ENCODE data around the gene BMERB1.

The BMERB1 gene

DNA sequence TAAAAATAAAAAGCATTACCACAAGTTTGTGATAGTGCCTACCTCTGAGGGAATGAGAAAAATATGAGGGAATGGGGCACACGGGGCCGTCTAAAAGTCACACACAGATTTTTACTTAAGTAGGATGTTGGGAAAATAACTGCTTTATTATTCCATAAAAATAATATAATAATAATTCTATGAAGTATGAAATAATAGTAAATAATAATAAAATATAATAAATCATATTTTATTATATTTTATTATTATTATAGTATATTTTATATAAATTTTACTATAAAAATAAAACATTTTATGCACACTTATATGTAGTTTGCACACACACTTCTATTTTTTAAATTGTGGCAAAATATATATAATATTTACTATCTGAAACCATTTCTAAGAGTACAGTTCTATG lies 92.3 kb downstream of the BMERB1 start:
- no peaks in the 10 kb centered on the region for H4K20me1 ChIP-seq (ENCODE audit: insufficient read depth)
- H2AFZ ChIP-seq (ENCODE audit: low read depth) = no peak overlapping the region
- no peaks in the 10 kb centered on the region for H3K27me3 ChIP-seq (ENCODE audit: insufficient read depth, low read depth)
- no peak overlapping the region for H3K27ac ChIP-seq
- TF ChIP-seq CTCF (conservative IDR thresholded peaks at IDR 0.05; ENCODE audit: low read depth, low read length) = no peak
- H3K36me3 ChIP-seq (ENCODE audit: insufficient read depth) = no peaks in the 10 kb centered on the region
- no peak overlapping the region for H3K4me2 ChIP-seq
- H3K9ac ChIP-seq = no peak overlapping the region
- no peaks in the 10 kb centered on the region for H3K4me1 ChIP-seq (ENCODE audit: low read depth, poor library complexity, severe bottlenecking)
- H3K79me2 ChIP-seq (ENCODE audit: insufficient read depth, low read depth) = no peaks in the 10 kb centered on the region
- H3K4me3 ChIP-seq (IDR thresholded peaks at IDR 0.05; ENCODE audit: insufficient read depth, low read depth, low read length) = no peak overlapping the region

- Histone ChIP-seq H3K36me3 (ENCODE audit: insufficient read depth) (no peaks in the 10 kb centered on the region), H3K79me2 (ENCODE audit: insufficient read depth, low read depth) (no peaks in the 10 kb centered on the region), H2AFZ (ENCODE audit: low read depth) (no peak overlapping the region), H3K27me3 (ENCODE audit: insufficient read depth, low read depth) (no peaks in the 10 kb centered on the region), H3K9ac (no peak overlapping the region), H3K27ac (no peak overlapping the region), H3K4me1 (ENCODE audit: low read depth, poor library complexity, severe bottlenecking) (no peaks in the 10 kb centered on the region), H4K20me1 (ENCODE audit: insufficient read depth) (no peaks in the 10 kb centered on the region), H3K4me3 (IDR thresholded peaks at IDR 0.05; ENCODE audit: insufficient read depth, low read depth, low read length) (no peak overlapping the region), H3K4me2 (no peak overlapping the region)
- TF ChIP-seq CTCF (conservative IDR thresholded peaks at IDR 0.05; ENCODE audit: low read depth, low read length) = no peak
Measured at GRCh38 chr16:15529673-15530072, 95.3 kb downstream of the BMERB1 start.

GRCh38 chr16:15530085-15530484 lies 95.7 kb downstream of the BMERB1 start:
- TF ChIP-seq CTCF (conservative IDR thresholded peaks at IDR 0.05; ENCODE audit: low read depth, low read length) = no peak
- Histone ChIP-seq H3K4me2 (no peak overlapping the region), H3K27ac (no peak overlapping the region), H3K4me1 (ENCODE audit: low read depth, poor library complexity, severe bottlenecking) (no peaks in the 10 kb centered on the region), H3K9ac (no peak overlapping the region), H4K20me1 (ENCODE audit: insufficient read depth) (no peaks in the 10 kb centered on the region), H3K79me2 (ENCODE audit: insufficient read depth, low read depth) (no peaks in the 10 kb centered on the region), H2AFZ (ENCODE audit: low read depth) (no peak overlapping the region), H3K36me3 (ENCODE audit: insufficient read depth) (no peaks in the 10 kb centered on the region), H3K27me3 (ENCODE audit: insufficient read depth, low read depth) (no peaks in the 10 kb centered on the region), H3K4me3 (IDR thresholded peaks at IDR 0.05; ENCODE audit: insufficient read depth, low read depth, low read length) (no peak overlapping the region)

GRCh38 chr16:15532825-15533224 lies 98.4 kb downstream of the BMERB1 start:
- no peak overlapping the region for H3K4me2 ChIP-seq
- H3K9ac ChIP-seq = no peak overlapping the region
- no peak overlapping the region for H3K4me3 ChIP-seq (IDR thresholded peaks at IDR 0.05; ENCODE audit: insufficient read depth, low read depth, low read length)
- no peaks in the 10 kb centered on the region for H3K79me2 ChIP-seq (ENCODE audit: insufficient read depth, low read depth)
- TF ChIP-seq CTCF (conservative IDR thresholded peaks at IDR 0.05; ENCODE audit: low read depth, low read length) = no peak
- no peak overlapping the region for H3K27ac ChIP-seq
- no peaks in the 10 kb centered on the region for H4K20me1 ChIP-seq (ENCODE audit: insufficient read depth)
- no peaks in the 10 kb centered on the region for H3K27me3 ChIP-seq (ENCODE audit: insufficient read depth, low read depth)
- H3K36me3 ChIP-seq (ENCODE audit: insufficient read depth) = no peaks in the 10 kb centered on the region
- no peaks in the 10 kb centered on the region for H3K4me1 ChIP-seq (ENCODE audit: low read depth, poor library complexity, severe bottlenecking)
- no peak overlapping the region for H2AFZ ChIP-seq (ENCODE audit: low read depth)

DNA sequence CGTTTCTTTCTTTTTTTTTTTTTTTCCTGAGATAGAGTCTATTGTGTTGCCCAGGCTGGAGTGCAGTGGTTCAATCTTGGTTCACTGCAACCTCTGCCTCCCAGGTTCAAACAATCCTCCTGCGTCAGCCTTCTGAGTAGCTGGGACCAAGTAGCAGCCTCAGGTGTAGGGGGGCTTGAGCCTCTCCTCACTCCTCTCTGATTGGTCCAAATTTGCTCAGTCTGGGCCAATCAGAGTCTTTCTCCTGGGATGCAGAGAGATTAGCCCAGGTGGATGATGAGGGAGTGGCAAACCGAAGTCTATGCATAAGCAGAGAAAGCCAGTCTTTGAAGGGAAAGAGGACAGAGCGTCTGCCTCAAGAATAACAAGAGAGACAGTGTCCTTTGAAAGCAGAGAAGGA lies 99.0 kb downstream of the BMERB1 start:
- Histone ChIP-seq H3K4me1 (ENCODE audit: low read depth, poor library complexity, severe bottlenecking) (no peaks in the 10 kb centered on the region), H3K79me2 (ENCODE audit: insufficient read depth, low read depth) (no peaks in the 10 kb centered on the region), H3K27ac (no peak overlapping the region), H3K27me3 (ENCODE audit: insufficient read depth, low read depth) (no peaks in the 10 kb centered on the region), H4K20me1 (ENCODE audit: insufficient read depth) (no peaks in the 10 kb centered on the region), H3K4me3 (IDR thresholded peaks at IDR 0.05; ENCODE audit: insufficient read depth, low read depth, low read length) (no peak overlapping the region), H3K9ac (no peak overlapping the region), H2AFZ (ENCODE audit: low read depth) (no peak overlapping the region), H3K36me3 (ENCODE audit: insufficient read depth) (no peaks in the 10 kb centered on the region), H3K4me2 (no peak overlapping the region)
- no peak for TF ChIP-seq CTCF (conservative IDR thresholded peaks at IDR 0.05; ENCODE audit: low read depth, low read length)

Measured in KMS-11 (cell line).